ENCODE measurements around the gene SCAI.
"Not testable (repeated sequence)": the region's sequence is repeated elsewhere in the genome, so short reads cannot be mapped to it uniquely, and the experiment has no call there.

GRCh38 chr9:125181756-125182155 lies 38.4 kb upstream of the SCAI start:
- not testable (repeated sequence) for TF ChIP-seq GLIS3 (CRISPR knock-in tag; IDR thresholded peaks at IDR 0.05); ZNF565 (CRISPR knock-in tag; conservative IDR thresholded peaks at IDR 0.05; ENCODE audit: low read depth); TOX (CRISPR knock-in tag; IDR thresholded peaks at IDR 0.05; ENCODE audit: borderline replicate concordance); CREB5 (CRISPR knock-in tag; IDR thresholded peaks at IDR 0.05; ENCODE audit: low read depth); ZFP3 (CRISPR knock-in tag; IDR thresholded peaks at IDR 0.05); TCF4 (CRISPR knock-in tag; IDR thresholded peaks at IDR 0.05; ENCODE audit: borderline replicate concordance); PATZ1 (CRISPR knock-in tag; IDR thresholded peaks at IDR 0.05; ENCODE audit: borderline replicate concordance); ARNTL (CRISPR knock-in tag; IDR thresholded peaks at IDR 0.05; ENCODE audit: borderline replicate concordance, low read depth); ZNF8 (CRISPR knock-in tag; IDR thresholded peaks at IDR 0.05); ZC3H10 (CRISPR knock-in tag; IDR thresholded peaks at IDR 0.05); SNAI2 (CRISPR knock-in tag; IDR thresholded peaks at IDR 0.05)

All from SK-N-SH treated with all-trans-retinoic acid at 6 μM for 48 hours (cell line).